GM10248 (cell line): Measurements from ENCODE around the gene DEFB108B.
"Not testable (repeated sequence)": the region's sequence is repeated elsewhere in the genome, so short reads cannot be mapped to it uniquely, and the experiment has no call there.

Experiments used
- CTCF ChIA-PET: fragments of 300-600 bp; sonication (Branson Sonifier 250); formaldehyde crosslinking; extraction: SDS; loops from one replicate; lab custom pipeline; 2021; ENCODE audit warnings: antibody characterized with exemption; lab: Yijun Ruan, JAX
- POLR2A ChIA-PET: fragments of 350-650 bp; sonication (Branson Sonifier 250); formaldehyde crosslinking; extraction: SDS; loops from one replicate; lab custom pipeline; 2020; ENCODE audit warnings: antibody characterized with exemption; lab: Yijun Ruan, JAX
- DNase-seq: peaks from one replicate; pipeline ENCODE4 v3.0.0; 2012; ENCODE audit errors: extremely low spot score
- CTCF ChIP-seq: IDR thresholded peaks from 2 replicates; pipeline ENCODE4 v1.5.1; 2012; ENCODE audit warnings: mild to moderate bottlenecking, low read depth; ENCODE audit errors: extremely low read depth, missing control alignments, control extremely low read depth

The DEFB108B gene

GRCh38 chr11:71800335-71800953 lies 32.6 kb upstream of the DEFB108B start:
- TF ChIP-seq CTCF = peak; percentile 100
- POLR2A ChIA-PET = not testable (repeated sequence)
- DNase-seq = peak; percentile 73
- CTCF ChIA-PET = interaction anchor here (0.7 to 2.8 kb wide), 22 partner anchors 9 to 631 kb away, joined by 3 to 16 read pairs (median 4); partner anchors contain the start of genes RNF121 and XNDC1N

GRCh38 chr11:71801026-71801425 lies 32.0 kb upstream of the DEFB108B start:
- CTCF ChIA-PET = interaction anchor here (0.7 to 2.8 kb wide), 20 partner anchors 9 to 630 kb away, joined by 3 to 16 read pairs (median 4); partner anchors contain the start of genes RNF121 and XNDC1N

GRCh38 chr11:71802874-71803273 lies 30.1 kb upstream of the DEFB108B start:
- POLR2A ChIA-PET, DNase-seq: not testable (repeated sequence)
- CTCF ChIA-PET = interaction anchor here (1.2 to 2.0 kb wide), 3 partner anchors 9 to 341 kb away, joined by 3 to 5 read pairs (median 3); no protein-coding TSS in a partner anchor

More at GRCh38 chr11:71801026-71801425, 32.0 kb upstream of the DEFB108B start:
- DNase-seq, POLR2A ChIA-PET: not testable (repeated sequence)

GRCh38 chr11:71804158-71804947 lies 28.6 kb upstream of the DEFB108B start:
- POLR2A ChIA-PET, CTCF ChIA-PET, DNase-seq: not testable (repeated sequence)

- DNase-seq, POLR2A ChIA-PET: not testable (repeated sequence)
- CTCF ChIA-PET = interaction anchor here (0.9 to 3.3 kb wide), 2 partner anchors 10 to 12 kb away, joined by 3 to 16 read pairs; no protein-coding TSS in a partner anchor
Observed at GRCh38 chr11:71812529-71812928, 20.5 kb upstream of the DEFB108B start.

GRCh38 chr11:71813481-71814355 lies 19.3 kb upstream of the DEFB108B start:
- DNase-seq = peak; percentile 77
- CTCF ChIA-PET = interaction anchor here (3.3 kb wide), 1 partner anchor 13 kb away, joined by 16 read pairs; no protein-coding TSS in a partner anchor
- POLR2A ChIA-PET = not testable (repeated sequence)
- TF ChIP-seq CTCF = peak; percentile 77

- CTCF ChIA-PET = not testable (repeated sequence)
Observed at GRCh38 chr11:71821539-71821938, 11.5 kb upstream of the DEFB108B start.

GRCh38 chr11:71829247-71829646 lies 3.8 kb upstream of the DEFB108B start:
- POLR2A ChIA-PET, DNase-seq, CTCF ChIA-PET: not testable (repeated sequence)

More at GRCh38 chr11:71821539-71821938, 11.5 kb upstream of the DEFB108B start:
- POLR2A ChIA-PET, DNase-seq: not testable (repeated sequence)

GRCh38 chr11:71829686-71830085 lies 3.3 kb upstream of the DEFB108B start:
- POLR2A ChIA-PET, CTCF ChIA-PET, DNase-seq: not testable (repeated sequence)

GRCh38 chr11:71842720-71843119 lies 9.7 kb downstream of the DEFB108B start:
- POLR2A ChIA-PET, CTCF ChIA-PET, DNase-seq: not testable (repeated sequence)

GRCh38 chr11:71843355-71843754 lies 10.4 kb downstream of the DEFB108B start:
- DNase-seq, POLR2A ChIA-PET, CTCF ChIA-PET: not testable (repeated sequence)
